ENCODE measurements around the gene NHEJ1. TPM values are rescaled to one million over a fixed set of nuclear protein-coding genes. Genes with fewer than 3 reads are reported as not detected.

NHEJ1 gene, protein sequence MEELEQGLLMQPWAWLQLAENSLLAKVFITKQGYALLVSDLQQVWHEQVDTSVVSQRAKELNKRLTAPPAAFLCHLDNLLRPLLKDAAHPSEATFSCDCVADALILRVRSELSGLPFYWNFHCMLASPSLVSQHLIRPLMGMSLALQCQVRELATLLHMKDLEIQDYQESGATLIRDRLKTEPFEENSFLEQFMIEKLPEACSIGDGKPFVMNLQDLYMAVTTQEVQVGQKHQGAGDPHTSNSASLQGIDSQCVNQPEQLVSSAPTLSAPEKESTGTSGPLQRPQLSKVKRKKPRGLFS
- 21.4 and 21.9 TPM in 2 replicates for total RNA-seq

DNA sequence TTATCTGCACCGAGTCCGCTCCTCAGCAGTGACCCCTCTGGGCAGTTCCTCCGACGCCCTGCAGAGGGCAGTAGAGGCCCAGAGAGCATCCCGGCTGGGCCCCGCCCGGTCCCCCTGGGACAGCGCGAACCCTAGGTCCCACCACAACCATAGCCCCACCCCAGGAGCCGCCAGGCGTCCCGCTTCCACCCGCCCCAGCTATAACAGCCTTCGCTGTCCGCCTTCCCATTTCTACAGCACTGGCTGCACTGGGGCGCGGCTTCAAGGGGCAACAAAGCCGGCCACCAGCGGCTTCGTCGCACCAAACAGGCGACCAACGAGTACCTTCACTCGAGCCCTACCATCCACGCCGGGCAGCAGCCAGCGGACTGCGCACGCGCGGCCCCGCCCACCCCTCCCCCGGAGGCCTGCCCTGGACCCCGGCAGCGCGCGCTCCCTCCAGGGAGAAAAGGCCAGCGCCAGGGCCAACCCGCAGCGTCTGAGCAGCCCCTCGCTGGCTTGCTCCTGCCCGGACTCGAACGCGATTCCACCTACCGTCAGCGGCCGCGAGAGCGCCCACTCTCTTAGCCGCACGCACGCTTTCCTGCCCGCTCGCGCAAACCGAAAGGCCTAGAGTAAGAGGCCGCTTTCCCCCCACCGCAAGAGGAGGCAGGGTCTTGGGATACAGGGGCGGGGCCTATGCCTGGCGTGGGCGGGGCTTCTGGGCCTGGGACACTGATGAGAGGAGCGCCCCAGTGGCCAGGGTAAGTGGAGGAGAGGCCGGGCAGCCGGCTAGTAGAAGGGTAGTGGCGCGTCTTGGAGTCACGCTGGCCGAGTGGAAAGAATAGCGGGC is at the start of gene NHEJ1:
NHEJ1 (minus strand) TSS at position 630 of the 832 bp plus-strand sequence. CDS start 2,453 bp downstream, outside the sequence.

DNA sequence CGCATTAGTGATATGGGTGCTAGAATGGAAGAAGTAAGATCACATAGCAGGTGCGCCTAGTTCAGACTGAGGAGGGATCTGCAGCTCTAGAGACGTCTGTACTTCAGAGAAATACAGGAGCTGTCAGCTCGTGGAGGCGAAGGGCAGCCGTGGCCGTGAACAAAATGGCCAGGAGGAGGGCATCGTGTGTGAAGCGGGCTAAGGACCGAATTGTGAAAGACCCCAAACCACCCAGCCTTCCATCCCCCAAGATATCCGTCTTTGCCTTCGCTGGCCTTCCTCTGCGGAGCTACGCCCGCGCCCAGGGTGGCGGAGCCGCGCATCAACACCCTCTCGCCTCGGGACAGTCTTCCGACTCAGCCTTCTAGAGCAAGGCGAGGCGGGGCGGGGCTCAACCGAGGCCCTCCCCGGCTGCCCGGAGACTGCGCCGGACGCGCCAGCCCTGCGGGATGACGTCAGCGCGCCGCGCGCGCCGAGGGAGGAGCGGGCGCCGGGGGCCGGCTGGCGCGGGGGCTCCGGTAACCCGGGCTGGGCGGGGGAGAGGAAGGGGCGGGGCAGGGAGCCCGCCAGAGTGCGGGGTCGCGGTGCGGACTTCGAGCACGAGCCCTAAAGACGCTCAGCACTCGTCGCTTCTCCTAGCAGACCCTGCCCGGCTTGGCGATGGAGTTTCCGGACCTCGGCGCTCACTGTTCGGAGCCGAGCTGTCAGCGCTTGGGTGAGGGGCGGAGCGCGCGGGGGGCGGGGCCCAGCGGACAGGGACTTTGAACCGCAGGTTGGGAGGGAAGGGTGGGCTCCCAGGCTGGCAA is 45.9 kb upstream of the NHEJ1 start, which contains the start of gene ZFAND2B:
ZFAND2B (plus strand) TSS at position 455 of the 806 bp plus-strand sequence; CDS start at position 661, 206 bp downstream.

DNA sequence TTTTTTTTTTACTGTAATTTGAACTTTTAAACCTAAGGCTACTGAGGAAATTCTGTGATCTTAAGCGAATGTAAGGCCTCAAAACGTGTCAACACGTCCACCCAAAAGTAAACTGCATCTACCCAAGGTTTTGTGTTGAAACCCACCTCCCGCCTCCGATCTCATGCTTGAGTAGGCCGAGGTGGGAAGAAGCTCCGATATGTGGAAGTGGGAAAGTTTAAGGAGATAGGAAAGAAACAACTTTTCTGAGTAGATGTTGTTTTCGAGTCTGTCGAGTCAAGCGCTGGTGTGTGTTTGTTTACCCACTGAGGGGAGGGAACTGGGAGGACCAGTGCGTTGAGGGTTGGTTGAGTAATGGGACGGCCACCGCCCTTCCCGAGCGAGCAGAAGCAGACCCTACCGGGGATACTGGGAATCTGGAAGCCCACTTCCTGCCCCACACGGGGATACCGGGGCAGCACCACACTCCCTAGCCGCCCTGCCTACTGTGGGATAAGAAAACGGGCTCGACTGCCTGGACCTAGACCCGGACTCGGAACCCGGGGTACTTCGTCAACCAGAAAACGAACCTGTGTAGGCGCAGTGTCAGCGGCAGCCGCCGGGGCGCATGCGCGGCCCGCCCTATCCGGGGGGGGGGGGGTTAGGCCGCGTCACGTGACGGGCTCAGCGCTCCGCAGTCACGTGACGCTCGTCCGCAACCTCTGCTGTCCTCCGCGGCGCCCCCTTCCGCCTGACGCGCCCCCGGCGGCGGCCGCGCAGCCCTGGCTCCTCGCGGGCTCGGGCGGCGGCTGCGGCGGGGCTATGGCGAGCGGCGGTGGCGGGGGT is 17.1 kb upstream of the NHEJ1 start, which contains the start of gene RETREG2:
RETREG2 (plus strand) TSS at position 724 of the 825 bp plus-strand sequence; CDS start at position 802, 78 bp downstream.

DNA sequence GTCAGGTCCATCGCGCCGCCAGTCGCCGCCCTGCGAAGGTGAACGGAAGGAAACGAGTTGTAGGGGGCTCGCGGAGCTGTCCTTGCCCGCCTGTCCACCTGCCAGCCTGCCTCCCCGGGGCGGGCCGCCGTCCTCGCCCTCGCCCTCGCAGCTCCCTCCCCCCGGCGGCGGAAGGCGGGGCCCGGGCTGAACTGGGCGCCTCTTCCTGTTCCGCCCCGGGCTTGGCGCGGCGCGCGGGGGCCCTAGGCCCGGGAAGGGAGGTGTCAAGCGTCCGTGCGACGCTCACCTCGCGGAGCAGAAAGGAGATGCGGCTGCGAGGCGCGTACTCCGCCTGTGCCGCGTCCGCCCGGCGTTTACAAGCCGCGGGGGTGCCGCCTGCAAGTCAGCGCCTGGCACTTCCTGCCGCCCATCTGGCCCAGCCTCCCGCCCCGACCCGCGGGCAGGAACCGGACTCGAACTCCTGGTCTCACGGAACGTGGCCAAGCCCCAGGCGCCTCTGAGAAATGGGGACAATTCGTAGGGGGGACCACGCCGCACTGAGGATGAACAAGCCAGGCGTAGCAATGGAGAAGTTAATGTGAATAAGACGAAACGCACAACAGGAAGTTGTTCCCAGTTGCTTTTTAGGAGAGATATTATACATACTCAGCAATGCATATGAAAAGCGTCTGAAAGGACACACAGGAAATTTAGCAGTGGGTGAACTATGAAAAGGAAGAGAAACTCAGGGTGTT is 16.4 kb upstream of the NHEJ1 start, which contains the start of gene CNPPD1:
CNPPD1 (minus strand) TSS at position 108 of the 734 bp plus-strand sequence; CDS start at position 11, 97 bp downstream.

DNA sequence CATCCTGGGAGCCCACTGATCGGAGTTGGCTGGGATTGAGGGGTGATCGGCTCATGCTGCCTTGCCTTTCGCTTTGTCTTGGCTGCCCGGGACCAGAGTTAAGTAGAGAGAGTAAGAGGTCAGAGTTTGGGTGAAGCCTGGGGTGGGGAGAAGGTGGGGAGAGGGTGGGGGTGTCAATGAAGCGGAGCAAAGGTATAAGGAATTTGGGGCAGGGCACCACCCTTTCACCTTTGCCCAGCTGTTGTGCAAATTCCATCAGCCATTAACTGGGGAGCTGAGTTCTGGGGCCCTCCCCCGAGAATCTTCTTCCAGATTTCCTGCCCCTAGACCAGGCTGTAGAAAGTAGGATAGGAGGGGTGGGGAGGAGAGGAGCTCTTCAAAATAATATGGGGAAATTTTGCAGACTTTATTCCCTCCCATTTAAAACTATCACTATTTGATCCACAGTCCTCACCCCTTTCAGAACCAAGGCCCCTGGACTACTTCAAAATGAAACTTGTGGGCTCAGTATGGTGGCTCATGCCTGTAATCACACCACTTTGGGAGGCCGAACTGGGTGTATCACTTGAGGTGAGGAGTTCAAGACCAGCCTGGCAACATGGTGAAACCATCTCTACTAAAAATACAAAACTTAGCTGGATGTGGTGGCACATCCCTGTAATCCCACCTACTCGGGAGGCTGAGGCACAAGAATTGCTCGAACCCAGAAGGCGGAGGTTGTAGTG is 9.5 kb upstream of the NHEJ1 start, which contains the start of gene SLC23A3:
SLC23A3 (minus strand) TSS at position 100 of the 725 bp plus-strand sequence; CDS start at position 55, 45 bp downstream.

DNA sequence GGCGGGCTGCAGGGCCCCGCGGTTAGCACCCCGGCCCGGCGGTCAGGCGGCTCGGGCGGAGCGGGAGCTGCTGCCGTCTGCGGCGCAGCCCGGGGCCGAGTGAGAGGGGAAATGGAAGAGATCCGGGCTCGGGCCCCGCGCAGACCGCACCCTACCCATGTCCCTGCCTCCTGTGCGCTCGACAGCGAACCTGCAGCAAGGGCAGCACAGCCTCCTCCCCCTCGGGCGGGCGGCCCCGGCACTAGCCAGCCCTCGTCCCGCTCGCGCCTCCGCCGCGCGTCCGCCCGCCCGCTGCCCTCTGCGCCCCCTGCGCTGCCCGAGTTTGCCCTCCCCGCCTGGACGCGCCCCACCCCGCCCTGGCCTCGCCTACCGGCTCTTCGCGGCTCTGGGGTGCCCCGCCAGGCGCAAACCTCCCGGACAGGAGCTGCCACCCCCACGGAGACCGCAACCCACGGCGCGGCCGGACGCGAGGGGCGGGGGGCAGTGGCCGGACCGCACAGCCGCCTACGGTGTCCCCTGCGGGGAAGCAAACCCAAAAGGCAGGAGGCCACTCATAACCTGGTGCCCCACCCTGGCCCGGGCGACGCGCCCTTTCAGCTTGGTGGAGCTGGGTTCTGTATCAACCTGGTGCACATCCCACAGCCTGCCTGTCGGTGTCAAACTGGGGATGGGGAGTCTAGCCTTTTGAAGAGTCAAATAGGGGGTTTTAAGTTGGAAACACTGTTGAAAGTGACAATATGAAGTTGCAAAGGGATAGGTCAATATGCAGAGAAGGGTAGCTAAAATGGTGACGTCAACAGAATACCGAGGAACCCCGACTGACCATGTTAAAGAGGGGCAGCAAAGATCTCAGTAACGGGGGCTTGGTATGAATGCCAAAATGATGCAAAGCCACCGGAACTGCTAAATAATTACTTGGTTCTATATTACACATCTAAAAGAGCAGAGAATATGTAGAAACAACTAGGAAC is 99.5 kb downstream of the NHEJ1 start, which contains the start of gene IHH:
IHH (minus strand) TSS at position 101 of the 971 bp plus-strand sequence. CDS start 454 bp downstream, outside the sequence.

DNA sequence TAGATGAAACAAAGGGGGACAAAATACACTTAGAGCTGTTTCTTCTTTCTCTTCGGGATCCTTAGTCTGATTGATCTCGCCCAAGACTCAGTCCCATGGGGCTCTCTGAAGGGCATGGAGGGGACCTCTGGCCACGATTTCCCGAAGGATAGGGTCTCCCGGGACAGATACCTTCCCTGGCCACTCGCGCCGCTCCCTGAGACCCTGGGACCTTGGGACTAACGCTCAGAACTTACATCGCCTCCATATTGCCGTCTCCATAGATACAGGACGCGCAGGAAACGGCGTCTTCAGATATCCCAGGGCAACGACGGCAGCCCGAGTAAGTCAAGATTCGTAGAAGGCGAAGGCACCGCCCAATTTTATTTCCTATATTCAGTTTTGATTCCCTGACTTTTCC is 119.4 kb downstream of the NHEJ1 start, which contains the start of gene CFAP65:
CFAP65 (minus strand) TSS at position 265 of the 400 bp plus-strand sequence. CDS start 2,468 bp downstream, outside the sequence.

Small RNAs within 50 kb of the gene (small RNA-seq; reads per million reads assigned to genes)
- gene MIR3131 (not detected), gene RN7SL764P (not detected)

Other genes with a start within 250 kb of the NHEJ1 start
- not detected in 2 replicates for gene CDK5R2, start 201.1 kb downstream of the NHEJ1 start, total RNA-seq
- not detected in 2 replicates for gene FEV, start 175.6 kb downstream of the NHEJ1 start, total RNA-seq
- not detected in 2 replicates for gene CRYBA2, start 167.4 kb downstream of the NHEJ1 start, total RNA-seq
- gene CFAP65, start 119.3 kb downstream of the NHEJ1 start, total RNA-seq = not detected in 2 replicates
- 0.13 TPM in 1 of 2 replicates, not detected in the other for gene IHH, start 99.9 kb downstream of the NHEJ1 start, total RNA-seq
- gene SLC23A3, start 9.2 kb upstream of the NHEJ1 start, total RNA-seq = 1.8 and 2.1 TPM in 2 replicates
- 19.5 and 20.2 TPM in 2 replicates for gene CNPPD1, start 16.1 kb upstream of the NHEJ1 start, total RNA-seq
- gene RETREG2, start 17.5 kb upstream of the NHEJ1 start, total RNA-seq = 46.5 and 54.5 TPM in 2 replicates
- 13.8 and 13.9 TPM in 2 replicates for gene ZFAND2B, start 46.0 kb upstream of the NHEJ1 start, total RNA-seq
- gene ABCB6, start 58.1 kb upstream of the NHEJ1 start, total RNA-seq = 22.3 and 25.8 TPM in 2 replicates
- 39.1 and 67.8 TPM in 2 replicates for gene ATG9A, start 68.8 kb upstream of the NHEJ1 start, total RNA-seq
- 29.2 and 29.9 TPM in 2 replicates for gene ANKZF1, start 69.0 kb upstream of the NHEJ1 start, total RNA-seq
- gene GLB1L, start 84.6 kb upstream of the NHEJ1 start, total RNA-seq = 5.0 and 5.1 TPM in 2 replicates
- 19.5 and 29.9 TPM in 2 replicates for gene STK16, start 84.7 kb upstream of the NHEJ1 start, total RNA-seq
- gene TUBA4B, start 92.4 kb upstream of the NHEJ1 start, total RNA-seq = not detected in 2 replicates
- 50.7 and 51.4 TPM in 2 replicates for gene TUBA4A, start 93.1 kb upstream of the NHEJ1 start, total RNA-seq
- 13.7 and 15.4 TPM in 2 replicates for gene DNAJB2, start 118.6 kb upstream of the NHEJ1 start, total RNA-seq
- gene PTPRN, start 148.6 kb upstream of the NHEJ1 start, total RNA-seq = not detected in 2 replicates
- not detected in 2 replicates for gene RESP18, start 171.9 kb upstream of the NHEJ1 start, total RNA-seq
- gene DNPEP, start 227.1 kb upstream of the NHEJ1 start, total RNA-seq = 29.8 and 40.6 TPM in 2 replicates

Data from thoracic aorta endothelial cell (primary cell).